ENCODE results near the gene TSPAN16.
A peak's percentile ranks its signal among the peaks of the same experiment; 100 is the strongest.

Gene TSPAN16

DNA sequence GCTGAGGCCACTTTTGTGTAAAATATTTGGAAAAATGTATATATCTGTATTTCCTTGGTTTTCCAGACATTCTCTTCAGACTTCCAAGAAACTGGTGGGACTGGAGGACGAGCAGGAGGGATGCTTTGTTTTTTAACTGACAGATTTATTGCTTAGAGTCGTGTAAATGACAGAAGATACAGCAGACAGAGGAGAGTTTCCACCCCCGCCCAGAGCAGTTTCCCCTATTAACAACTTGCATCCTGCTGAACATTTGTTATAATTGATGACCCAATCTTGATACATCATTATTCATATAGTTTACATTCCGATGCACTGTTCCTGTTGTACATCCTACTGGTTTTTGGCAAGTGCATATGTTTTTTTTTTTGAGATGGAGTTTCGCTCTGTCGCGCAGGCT is 26.6 kb upstream of the TSPAN16 start:
- DNase-seq = no peak

DNA sequence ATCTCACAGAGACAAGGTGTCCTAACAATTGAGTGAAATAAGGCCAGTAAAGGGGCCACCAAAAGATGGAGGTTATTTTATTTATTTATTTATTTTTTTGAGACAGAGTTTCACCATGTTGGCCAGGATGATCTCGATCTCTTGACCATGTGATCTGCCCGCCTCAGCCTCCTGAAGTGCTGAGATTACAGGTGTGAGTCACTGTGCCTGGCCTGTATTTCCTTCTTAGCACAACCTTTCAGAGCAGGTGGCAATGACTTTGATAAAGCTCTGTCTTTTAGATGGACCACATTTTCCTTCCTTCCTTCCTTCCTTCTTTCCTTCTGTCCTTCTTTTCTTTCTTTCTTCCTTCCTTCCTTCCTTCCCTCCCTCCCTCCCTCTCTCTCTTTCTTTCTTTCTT is 22.7 kb upstream of the TSPAN16 start:
- DNase-seq = no peak

DNA sequence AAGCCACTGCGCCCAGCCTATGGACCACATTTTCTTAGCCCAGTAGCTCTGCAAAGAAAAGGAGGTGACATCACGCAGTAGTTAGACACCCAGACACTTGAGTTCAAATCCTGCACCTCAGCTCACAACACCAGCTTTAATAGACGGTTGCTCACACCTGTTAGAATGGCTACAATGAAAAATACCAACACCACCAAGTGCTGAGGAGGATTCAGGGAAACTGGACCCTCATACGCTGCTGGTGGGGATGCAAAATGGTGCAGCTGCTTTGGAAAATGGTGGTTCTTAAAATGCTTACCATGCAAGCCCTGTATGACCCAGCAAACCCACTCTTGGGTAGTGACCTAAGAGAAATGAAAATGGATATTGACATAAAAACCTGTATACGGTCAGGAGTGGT is 22.0 kb upstream of the TSPAN16 start:
- DNase-seq = no peak

DNA sequence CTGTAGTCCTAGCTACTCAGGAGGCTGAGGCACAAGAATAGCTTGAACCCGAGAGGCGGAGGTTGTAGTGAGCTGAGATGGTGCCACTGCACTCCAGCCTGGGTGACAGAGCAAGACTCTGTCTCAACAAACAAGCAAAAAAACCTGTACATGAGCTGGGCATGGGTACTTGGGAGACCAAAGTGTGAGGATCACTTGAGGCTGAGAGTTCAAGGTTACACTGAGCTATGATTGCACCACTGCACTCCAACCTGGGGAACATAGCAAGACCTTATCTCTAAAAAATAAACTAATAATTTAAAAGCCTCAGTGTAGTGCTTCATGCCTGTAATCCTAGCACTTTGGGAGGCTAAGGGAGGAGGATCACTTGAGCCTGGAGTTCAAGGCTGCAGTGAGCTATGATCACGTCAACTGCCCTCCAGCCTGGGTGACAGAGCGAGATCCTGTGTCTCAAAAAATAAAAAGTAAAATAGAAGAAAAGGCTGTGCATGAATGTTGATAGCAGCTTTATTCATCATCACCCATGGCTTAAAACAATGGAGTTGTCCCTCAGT is 21.4 kb upstream of the TSPAN16 start:
- DNase-seq = no peak

DNA sequence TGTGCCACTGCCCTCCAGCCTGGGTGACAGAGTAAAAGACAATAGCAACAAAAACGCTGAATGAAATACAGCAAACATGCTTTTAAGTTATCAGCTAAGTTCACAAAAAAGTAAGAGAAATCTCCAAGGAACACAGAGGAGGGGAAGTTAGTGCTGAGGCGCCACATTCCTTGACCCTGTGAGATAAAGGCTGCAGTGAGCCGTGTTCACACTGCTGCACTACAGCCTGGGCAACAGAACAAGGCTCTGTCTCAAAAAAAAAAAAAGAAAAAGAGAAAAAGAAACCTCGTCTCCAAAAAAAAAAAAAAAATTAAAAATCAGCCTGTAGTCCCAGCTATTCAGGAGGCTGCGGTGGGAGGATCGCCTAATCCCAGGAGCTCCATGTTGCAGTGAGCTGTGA is 17.3 kb upstream of the TSPAN16 start:
- no peak for DNase-seq

DNA sequence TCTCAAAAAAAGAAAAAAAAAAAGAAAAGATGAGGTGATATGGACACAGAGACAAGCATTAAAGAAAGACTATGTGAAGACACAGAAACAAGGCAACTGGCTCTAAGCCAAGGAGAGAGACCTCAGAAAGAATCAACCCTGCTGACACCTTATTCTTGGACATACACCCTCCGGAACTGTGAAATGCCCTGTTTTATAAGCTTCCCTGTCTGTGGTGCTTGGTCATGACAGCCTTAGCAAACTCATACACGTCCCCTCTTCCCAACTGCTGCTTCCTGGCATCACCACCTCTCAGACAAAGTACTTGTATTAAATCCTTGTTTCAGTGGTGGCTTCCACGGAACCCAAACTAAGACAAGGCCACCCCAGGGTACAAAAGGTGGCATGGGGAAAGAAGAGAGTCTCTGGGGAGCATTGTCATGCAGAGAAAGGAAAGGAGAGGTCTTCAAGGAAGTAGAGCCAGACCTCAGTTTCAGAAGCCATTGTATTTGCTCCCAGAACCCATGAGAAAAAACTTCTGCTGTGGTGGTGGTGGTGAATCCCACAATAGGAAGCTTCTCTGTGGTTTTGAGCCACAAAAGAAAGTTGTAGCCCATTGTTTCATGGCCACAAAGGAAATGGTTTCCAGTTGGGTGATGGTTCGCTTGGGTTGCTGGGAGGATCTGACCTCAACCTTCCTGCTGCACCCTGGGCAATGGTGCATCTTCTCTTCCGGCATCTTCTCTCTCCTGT is 16.3 kb upstream of the TSPAN16 start:
- DNase-seq = peak; percentile 66

DNA sequence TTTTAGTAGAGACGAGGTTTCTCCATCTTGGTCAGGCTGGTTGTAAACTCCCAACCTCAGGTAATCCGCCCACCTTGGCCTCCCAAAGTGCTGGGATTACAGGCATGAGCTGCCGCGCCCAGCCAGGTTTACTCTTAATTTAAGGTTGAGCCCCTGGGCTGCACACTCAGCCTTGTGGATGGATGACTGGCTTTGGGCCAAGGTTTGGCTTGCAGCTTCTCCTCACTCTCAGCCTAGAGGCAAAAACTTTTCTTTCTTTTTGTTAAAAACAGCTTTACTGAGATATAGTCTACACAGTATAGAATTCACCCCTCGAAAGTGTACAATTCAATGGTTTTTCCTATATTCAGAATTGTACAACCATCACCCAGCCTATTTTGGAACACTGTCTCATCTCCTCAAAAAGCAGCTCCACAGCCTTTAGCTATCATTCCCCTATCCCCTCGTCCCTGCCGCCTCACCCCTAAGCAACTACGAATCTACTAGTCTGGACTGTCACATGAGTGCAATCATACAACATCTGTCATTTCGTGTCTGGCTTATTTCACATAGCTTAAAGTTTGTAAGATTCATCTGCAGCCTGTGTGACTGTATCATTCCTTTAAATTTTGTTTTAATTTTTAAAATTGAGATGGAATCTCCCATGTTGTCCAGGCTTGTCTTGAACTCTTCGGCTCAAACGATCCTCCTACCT is 14.5 kb upstream of the TSPAN16 start:
- no peak for DNase-seq

DNA sequence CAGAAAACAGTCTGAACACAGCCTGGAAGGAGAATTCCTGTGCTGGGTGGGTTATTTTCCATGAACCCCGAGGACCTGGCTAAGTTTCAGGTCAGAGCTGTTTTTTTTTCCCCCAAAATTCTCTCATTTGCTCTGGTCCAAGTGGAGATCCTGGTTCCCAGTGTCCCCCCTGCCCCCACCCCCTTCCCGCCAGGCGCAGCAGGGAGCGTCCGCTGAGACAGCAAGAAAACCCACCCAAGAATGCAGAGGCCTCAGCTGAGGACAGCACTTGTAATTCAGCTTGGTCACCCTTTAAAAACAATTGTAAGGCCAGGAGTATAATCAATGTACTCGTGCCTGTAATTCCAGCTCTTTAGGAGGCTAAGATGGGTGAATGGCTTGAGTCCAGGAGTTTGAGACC is 11.4 kb upstream of the TSPAN16 start:
- no peak for DNase-seq

DNA sequence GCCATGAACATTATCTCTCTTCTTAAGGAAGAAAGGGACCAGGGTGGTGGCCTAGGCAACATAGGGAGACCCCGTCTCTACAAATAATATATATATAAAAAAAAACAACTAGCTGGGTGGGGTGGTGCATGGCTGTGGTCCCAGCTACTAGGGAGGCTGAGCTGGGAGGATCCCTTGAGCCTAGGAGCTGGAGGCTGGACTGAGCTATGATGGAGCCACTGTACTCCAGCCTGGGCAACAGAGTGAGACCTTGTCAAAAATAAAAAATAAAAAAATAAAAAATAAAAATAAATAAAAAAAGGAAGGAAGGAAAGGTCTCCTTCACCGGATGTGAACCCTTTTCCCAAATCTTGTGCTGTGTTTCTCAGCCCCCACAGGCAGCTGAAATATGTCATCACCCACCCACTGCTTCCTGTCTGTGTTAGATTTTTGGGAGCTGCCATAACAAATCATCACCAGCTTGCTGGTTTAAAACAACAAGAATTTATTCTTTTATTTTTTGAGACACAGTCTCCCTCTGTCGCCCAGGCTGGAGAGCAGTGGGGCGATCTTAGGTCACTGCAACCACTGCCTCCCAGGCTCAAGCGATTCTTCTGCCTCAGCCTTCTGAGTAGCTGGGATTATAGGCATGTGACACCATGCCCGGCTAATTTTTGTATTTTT is 9.5 kb upstream of the TSPAN16 start:
- no peak for DNase-seq

DNA sequence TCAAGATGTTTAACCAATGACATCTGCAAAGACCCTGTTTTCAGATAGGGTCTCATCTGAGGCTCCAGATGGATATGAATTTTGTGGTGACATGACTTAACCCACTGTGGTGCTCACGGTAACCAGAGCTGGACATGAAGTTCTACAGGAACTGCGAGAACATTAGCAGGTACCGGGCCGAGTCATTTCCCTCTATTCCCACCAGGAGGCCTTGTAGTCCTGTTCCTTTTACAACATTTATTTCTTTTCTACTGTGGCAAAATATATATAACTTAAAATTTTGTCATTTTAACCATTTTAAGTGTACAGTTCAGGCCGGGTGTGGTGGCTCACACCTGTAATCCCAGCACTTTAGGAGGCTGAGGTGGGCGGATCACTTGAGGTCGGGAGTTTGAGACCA is 7.6 kb upstream of the TSPAN16 start:
- DNase-seq = peak; percentile 52

DNA sequence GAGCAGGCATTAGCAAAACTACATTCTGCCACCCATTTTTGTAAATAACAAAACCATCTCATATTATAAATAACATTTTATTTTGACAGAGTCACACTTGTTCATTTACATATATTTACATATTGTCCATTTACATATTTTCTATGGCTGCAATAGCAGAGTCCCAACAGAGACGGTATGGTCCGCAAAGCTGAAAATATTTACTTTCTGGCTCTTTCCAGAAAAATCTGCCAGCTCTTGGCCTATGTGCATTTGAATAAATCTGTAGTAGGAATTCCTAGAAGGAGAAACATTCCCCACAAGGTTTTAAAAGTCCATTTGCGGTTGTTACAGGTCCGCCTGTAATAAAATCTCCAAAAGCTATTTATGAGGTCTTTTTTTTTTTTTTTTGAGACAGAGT is 5.7 kb upstream of the TSPAN16 start:
- DNase-seq = no peak

DNA sequence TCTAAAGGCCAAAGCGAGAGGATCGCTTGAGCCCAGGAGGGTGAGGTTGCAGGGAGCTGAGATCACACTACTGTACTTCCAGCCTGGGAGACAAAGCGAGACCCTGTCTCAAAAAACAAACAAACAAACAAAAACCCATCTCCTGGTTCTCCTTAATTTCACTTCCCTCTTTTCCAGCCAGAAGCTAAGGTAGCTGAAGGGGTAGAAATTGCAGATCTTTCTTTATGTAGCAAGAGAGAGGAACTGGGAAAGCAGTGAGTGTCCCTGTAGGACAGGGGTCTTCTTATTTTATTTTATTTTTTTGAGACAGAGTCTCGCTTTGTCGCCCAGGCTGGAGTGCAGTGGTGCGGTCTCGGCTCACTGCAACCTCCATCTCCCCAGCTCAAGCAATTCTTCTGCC is 4.5 kb upstream of the TSPAN16 start:
- DNase-seq = no peak

DNA sequence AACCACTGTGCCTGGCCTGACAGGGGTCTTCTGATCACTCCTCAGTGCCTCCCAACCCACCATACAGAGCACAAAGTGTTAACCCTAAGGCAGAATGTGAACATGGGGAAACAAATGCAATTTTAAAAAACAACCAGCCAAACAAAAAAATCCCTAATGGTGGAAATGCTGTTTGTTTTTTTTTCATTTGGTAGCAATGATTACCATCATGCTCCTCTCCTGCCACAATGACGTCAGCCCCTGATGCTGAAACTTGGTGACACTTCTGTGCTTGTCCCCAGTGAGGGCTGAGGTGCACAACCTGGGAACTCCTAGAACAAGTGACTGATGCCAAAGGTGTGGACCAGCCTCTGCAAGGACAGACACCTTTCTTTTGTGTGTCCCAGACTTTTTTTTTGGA is 4.0 kb upstream of the TSPAN16 start:
- DNase-seq = no peak

DNA sequence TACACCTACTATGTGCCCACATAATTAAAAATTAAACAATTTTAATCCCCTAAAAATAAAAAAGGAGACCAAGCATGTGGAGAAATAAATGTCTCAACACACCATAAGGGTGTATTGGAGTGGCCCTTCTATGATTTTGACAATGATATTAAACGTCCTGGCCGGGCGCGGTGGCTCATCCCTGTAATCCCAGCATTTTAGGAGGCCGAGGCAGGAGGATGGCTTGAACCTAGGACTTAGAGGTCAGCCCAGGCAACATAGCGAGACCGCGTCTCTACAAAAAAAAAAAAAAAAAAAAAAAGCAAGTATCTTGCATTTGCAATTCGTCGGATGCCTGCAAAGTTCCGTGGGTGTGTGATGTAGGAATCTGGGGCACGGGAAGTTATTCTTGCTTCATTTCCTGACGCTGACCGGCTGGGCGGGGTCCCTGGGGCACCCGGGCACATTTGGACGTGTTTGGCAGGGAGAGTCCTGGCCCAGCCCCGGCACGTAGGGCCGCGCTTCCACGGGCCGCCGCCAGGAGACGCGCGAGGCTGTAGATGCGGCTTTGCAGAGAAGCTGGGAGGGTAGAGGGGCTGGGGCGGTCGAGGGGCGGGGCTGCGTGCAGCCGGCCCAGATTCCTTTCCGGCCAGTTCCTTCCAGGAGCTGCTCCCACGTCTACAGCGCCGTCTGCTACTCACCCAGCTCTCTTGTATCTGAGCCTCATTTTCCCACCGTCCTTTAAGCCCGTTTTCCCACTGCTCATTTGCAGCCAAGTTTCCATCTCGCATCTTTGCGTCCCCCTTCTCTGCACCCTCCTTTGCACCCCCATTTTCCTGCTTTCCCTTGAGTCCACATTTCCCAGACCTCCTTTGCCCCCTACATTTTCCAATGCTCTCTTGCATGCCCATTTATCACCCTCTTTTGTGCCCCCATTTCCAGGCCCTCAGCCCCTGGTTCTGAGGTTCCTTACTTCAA is 2.2 kb upstream of the TSPAN16 start:
- DNase-seq = peak; percentile 86

DNA sequence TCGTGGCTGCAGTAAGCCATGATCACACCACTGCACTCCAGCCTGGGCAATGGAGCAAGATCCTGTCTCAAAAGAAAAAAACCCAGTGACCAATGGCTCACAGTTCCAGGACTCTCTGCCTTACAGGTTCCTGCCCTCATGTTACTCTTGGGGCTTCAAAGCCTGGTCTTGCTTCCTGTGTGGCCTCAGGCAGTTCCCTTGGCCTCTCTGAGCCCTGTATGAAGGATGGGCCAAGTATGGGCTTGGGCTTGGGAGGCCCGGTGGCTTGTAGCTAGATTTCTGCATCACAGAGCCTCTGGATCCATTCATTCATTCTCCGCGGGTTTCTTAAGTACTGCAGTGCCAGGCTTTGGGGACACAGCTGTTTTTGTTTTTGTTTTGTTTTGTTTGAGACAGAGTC is 780 bp upstream of the TSPAN16 start:
- DNase-seq = no peak

DNA sequence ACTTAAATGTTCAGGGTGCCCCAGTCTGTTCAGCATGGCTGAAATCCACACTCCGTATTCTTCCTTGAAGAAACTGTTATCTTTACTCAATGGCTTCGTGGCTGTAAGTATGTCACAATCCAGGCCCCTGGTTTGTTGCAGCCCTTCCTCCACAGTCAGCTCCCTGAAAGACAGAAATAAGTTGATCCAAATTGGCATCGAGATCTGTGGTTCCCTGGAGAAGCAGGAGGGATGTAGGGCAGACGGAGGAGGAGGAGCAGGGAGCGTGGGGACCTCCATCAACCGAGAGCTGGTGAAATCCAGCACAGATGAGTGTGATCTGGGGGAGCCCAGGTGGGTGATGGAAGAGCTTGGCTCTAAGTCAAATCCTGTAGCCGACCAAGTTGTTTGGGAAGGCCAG is 304 bp downstream of the TSPAN16 start:
- DNase-seq = peak; percentile 50

DNA sequence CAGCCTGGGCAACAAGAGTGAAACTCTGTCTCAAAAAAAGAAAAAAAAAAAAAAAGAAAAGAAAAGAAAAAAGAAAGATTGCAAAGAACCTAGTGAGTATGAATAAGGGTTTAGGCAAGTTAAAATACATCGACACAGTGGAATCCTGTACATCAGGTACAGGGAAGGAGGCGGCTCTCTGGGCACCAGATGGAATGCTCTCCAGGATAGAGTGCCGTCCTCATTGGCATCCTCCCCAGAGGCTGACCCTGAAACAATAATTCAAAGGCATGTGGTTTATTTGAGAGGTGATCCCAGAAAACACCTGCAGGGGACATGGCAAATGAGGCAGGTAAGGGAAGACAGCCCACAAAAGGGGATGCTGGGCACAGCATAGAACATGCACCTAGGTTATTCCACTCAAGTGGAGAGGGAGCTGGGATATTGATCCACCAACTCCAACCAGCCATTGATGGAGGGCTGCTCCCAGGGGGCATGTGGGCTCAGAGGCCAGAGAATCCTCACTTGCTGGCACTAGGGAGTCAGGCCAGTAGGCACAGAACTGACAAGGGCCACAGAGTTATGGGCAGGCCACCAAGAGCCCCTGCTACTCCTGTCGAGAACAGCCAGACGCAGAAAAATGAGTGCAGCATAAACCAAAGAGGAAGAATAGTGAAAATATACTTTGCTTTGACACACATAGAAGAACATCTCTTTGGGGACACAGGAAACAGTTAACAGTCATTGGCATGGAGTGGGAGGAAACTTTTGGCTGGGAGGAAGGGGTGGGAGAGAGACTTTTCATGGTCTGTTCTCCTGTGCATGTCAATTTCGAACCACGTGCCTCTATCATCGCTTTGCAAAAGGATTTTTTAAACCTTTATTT is 4.2 kb downstream of the TSPAN16 start:
- DNase-seq = no peak

DNA sequence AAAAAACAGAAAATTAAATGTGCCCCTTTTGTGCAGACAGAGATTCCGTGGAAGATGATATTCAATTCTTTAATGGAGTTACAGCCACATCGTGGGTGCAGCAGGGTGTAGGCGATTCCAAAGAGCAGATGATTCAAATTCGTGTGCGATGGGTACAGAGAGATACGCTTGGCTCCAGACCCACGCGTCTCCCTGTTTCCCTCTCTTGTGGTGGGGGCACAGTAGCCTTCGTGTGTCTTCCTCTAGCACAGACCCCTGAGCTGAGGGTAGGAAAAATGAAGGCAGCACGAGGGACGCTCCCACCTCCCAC is 4.8 kb downstream of the TSPAN16 start:
- no peak for DNase-seq

DNA sequence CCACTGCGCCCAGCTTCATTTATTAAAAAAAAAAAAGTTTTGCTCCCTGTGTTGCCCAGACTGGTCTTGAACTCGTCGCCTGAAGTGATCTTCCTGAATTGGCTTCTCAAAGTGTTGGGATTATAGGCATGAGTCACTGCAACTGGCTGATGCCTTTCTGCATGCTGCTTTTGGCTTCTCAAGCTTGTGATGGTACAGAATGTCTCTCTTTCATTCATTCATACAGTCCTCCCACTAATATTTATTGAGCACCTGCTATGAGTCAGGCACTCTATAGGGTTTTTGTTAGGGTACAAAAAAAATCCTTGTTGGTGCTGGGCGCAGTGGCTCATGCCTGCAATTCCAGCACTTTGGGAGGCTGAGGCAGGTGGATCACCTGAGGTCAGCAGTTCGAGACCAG is 9.0 kb downstream of the TSPAN16 start:
- no peak for DNase-seq

DNA sequence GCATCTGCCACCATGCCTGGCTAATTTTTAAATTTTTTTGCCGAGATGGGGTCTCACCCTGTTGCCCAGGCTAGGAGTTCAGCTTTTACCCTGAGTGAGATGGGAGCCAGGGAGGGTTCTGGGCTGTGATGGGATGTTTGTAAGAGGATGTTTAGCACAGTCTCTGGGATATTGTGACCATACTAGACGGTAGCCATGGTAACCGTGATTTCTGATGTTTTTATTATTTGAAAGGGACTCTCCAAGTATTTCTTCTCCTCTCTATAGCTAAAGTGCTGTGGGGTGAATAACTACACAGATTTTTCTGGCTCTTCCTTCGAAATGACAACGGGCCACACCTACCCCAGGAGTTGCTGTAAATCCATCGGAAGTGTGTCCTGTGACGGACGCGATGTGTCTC is 10.4 kb downstream of the TSPAN16 start:
- DNase-seq = no peak

DNA sequence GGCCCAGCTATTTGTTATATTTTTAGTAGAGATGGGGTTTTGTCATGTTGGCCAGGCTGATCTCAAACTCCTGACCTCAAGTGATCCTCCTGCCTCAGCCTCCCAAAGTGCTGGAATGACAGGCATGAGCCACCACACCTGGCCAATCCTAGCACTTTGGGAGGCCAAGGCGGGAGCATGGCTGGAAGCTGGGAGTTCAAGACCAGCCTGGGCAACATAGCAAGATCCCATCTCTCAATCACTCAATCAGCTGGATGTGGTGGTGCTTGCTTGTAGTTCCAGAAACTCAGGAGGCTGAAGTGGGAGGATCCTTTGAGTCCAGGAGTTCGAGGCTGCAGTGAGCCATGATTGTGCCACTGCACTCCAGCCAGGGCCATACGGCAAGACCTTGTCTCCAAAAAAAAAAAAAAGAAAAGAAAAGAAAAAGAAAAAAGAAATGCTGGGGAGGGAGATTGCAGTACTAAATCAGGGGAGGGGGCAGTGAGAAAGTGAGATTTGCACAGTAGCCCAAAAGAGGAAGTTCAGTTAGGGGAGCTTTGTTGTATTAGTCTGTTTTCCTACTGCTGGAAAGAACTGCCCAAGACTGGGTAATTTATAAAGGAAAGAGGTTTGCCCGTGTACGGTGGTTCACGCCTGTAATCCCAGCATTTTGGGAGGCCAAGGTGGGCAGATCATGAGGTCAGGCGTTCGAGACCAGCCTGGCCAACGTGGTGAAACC is 24.5 kb downstream of the TSPAN16 start:
- DNase-seq = peak; percentile 43
